Measurements from ENCODE around the gene BRD3.

BRD3 gene

DNA sequence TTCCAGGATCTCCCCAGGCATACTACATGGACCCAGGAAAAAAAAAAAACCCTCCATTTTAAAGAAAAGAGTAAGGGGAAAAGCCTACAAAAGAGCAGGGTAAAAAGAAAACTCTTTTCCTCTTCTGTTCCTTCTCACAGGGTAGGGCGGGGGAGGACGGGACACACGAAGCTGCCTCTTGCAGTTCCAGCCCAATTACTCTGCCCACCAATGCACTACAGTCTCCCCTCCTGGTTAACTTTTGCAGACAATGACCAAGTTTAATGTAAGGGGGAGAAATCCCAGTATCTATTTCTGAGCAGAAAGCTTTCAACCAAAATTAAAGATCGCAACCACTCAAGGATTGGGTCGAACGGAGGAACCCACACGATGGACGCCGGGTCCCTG lies 1.3 kb downstream of the BRD3 start:
- no peak for FAIRE-seq

DNA sequence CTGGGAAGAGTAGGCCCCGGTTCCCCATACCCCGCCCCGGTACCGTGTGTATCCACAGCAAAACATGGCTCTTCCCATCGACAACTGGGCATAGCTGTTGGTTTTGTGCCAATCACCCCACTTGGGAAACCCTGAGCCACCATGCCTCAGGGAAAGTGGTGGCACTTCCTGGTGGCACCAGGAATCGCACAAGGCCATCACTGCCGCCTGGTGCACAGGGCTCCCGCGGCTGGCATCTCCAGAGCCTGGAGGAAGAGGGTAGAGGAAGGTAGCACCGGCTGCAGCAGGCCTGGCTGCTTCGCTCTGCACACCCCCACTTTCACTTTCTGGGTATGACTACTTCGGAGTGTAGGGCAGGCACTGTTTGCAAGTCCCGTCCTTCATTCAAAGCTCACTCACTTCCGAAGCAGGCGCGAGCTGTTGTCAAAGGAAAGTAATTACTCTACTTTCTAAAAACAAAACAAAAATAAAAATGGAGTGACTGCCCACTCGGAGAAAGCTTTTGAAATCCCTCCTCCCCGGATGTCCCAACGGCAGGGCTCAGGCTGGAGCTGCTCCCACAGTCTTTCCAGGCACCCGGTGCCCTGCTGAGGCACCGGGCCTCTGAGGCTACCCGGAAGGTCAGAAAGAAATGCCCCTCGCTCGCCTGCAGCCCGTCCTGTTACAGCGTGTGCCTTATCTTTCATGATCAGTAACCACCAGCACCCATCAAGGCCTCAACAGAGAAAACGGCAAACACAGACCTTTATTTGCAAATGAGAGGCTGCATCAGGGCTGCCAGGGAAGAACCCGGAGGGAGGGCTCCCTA lies 2.0 kb downstream of the BRD3 start:
- no peak for FAIRE-seq

- FAIRE-seq, result no peak
Observed at GRCh38 chr9:134064711-134065110, 3.1 kb downstream of the BRD3 start.

- no peak for FAIRE-seq
Observed at GRCh38 chr9:134063571-134064450, 4.0 kb downstream of the BRD3 start.

GRCh38 chr9:134063088-134063570 lies 4.7 kb downstream of the BRD3 start:
- FAIRE-seq, result no peak

- FAIRE-seq, result no peak
Observed at GRCh38 chr9:134062461-134063087, 5.3 kb downstream of the BRD3 start.

DNA sequence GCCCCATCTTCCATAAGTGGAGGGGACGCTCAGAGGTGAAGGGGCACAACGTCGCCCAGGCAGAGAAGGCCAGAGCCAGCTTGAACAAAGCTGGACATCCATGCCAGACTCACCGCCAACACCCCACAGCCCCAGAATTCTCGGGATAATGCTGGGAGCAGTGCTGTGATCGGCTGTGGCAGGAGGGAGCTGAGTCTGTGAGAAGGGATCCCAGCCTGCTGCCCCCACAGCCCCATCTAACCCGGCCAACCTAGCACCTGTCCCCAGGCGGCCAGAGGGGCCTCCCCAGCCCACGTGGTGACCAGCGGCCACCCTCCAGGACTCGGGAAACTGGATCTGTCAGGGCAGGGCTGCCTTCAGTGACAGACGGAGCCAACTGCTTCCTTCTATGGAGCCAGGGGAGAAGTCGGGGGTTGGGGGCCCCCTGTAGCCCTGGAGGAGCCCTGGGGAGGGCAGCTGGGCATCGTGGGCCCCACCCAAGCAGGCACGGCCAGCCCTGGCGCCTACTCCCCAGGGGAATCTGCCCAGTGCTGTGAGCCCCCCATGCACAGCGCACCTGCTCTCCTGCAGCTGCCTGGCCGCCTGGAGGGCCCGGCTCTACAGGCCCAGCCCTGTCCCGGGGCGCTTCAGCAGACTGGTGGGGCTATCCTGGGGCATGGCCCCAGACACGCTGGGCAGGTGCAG lies 6.0 kb downstream of the BRD3 start:
- FAIRE-seq, result no peak

GRCh38 chr9:134061019-134061687 lies 6.7 kb downstream of the BRD3 start:
- no peak for FAIRE-seq

GRCh38 chr9:134060546-134060945 lies 7.3 kb downstream of the BRD3 start:
- no peak for FAIRE-seq

DNA sequence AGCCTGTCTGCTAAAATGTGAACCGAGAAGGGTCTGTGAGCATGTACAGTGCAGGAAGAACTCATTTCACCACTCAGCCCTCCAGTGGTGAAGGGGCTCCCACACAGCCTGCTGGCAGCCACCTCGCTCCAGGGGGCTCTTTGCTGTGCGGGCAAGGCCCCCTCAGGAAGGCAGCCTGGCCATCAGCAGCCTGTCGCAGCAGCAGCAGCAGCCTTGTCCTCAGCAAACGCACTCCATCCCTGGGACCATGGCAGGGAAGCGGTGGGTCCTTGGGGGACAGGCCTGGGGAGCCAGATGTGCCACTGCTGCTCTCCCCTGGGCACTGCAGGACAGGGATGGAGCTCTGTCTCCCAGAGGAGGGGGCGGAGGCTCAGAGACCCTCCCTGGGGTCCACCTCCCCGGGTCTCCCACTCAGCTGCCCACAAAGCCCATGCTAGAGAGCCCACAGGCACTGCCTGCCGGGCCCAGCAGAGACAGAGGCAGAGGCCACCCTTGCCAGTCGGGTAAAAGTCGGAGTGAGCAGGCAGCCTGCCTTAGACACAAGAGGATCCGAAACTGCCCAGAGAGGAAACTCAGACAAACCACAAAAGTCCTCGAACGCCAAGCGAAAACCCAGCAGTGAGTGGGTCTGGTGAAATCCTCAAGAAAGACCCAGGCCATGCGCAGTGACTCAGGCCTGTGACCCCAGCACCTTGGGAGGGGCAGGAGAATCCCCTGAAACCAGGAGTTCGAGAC lies 8.0 kb downstream of the BRD3 start:
- FAIRE-seq, result no peak

- FAIRE-seq, result no peak
Observed at GRCh38 chr9:134059188-134059641, 8.6 kb downstream of the BRD3 start.

DNA sequence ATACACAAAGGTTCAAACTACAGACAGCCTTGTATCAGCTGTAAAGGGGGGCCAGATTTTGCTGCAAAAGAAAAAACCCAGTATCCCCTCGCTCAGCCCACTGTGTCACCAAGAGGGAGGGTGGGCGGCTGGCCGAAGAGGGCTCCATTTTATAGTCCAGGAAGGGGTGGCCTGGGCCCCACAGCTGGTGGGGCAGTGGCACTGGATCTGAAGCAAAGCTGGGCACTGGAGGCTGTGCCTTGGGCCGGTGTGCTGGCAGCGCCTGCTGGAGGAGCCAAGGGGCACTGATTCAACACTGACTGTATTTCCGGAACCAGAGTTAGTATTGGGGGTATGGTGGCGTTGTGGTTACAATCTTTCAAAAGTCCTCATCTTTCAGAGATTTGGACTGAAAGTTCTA lies 9.1 kb downstream of the BRD3 start:
- no peak for FAIRE-seq

- no peak for FAIRE-seq
Observed at GRCh38 chr9:134057751-134058701, 9.8 kb downstream of the BRD3 start.

DNA sequence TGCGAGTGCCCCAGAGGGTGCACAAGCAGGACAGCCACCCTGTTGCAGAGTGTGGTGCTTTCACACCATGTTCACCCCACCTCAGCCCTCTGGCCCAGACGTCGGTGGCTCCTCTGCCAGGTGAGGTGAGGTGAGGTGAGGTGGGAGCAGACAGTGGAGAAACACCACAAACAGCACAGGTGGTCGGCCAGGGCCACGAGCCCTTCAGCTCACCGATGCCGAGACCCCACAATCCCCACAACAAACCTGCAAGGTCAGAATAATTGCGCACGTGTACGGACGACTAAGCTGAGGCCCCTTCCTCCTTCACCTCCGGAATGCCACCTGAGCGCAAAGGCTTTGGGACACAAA lies 10.5 kb downstream of the BRD3 start:
- FAIRE-seq, result no peak

GRCh38 chr9:134056483-134057306 lies 11.1 kb downstream of the BRD3 start:
- FAIRE-seq, result no peak

DNA sequence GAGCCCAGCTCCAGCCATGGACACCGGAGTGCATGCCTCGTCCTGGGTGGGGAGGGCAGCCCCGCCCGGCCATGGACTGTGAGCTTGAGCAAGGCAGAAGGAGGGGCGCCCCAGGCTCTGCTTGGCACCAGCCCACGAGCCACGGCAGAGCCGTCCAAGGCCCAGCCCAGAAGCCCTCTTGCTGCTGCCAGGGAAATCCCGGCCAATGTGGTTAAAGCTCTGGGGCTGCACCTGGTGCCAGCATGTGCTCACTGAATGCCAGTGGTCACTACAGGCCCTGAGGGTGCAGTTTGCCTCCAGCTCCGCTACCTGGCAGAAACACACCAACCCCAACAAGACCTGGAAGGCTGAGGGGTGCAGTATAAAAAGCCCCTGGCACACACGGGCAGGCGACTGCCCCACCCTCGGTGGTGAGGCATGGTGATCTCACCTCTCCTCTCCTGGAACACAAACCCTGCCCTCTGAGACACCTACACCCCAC lies 11.8 kb downstream of the BRD3 start:
- no peak for FAIRE-seq

GRCh38 chr9:134054891-134055811 lies 12.7 kb downstream of the BRD3 start:
- FAIRE-seq, result no peak
